Neural cell (in vitro differentiated cells): Measurements from ENCODE around the gene CLASP2. TPM values are rescaled to one million over a fixed set of nuclear protein-coding genes. Genes with fewer than 3 reads are reported as not detected.

Experiments used
- H2AFZ ChIP-seq: fragments of 200-600, 300-800 bp; sonication (generic), shearing (Covaris generic); 2 replicates; pipeline ENCODE4 v1.6.0; 2014; ENCODE audit warnings: low read depth, mild to moderate bottlenecking, antibody characterized with exemption, low read length, moderate library complexity
- H3F3A ChIP-seq: fragments of 200-600 bp; shearing (Covaris generic); 2 replicates; pipeline ENCODE4 v1.6.1; 2016; ENCODE audit warnings: mild to moderate bottlenecking, moderate library complexity, mixed read lengths, antibody characterized with exemption, low read length; ENCODE audit not compliant: insufficient read depth, poor library complexity, severe bottlenecking
- H3K27ac ChIP-seq: fragments of 200-600, 300-800 bp; sonication (generic), shearing (Covaris generic); 2 replicates; pipeline ENCODE4 v1.5.1; 2014; ENCODE audit warnings: mild to moderate bottlenecking, low read length, moderate library complexity
- H3K27me3 ChIP-seq: fragments of 300-800, 200-600 bp; sonication (generic), shearing (Covaris generic); 2 replicates; pipeline ENCODE4 v1.6.0; 2014; ENCODE audit warnings: mild to moderate bottlenecking, low read depth, low read length, moderate library complexity; ENCODE audit not compliant: insufficient read depth
- H3K36me3 ChIP-seq: fragments of 300-800, 200-600 bp; sonication (generic), shearing (Covaris generic); 2 replicates; pipeline ENCODE4 v1.5.1; 2014; ENCODE audit warnings: mild to moderate bottlenecking, antibody characterized with exemption, low read length, moderate library complexity; ENCODE audit not compliant: insufficient read depth
- H3K4me2 ChIP-seq: fragments of 300-800, 200-600 bp; sonication (generic), shearing (Covaris generic); 2 replicates; pipeline ENCODE4 v1.6.0; 2014; ENCODE audit warnings: mild to moderate bottlenecking, low read length
- H3K4me3 ChIP-seq: fragments of 300-800, 200-600 bp; sonication (generic), shearing (Covaris generic); 2 replicates; pipeline ENCODE4 v1.5.1; 2014; ENCODE audit warnings: mild to moderate bottlenecking, low read length, moderate library complexity
- H3K79me2 ChIP-seq: fragments of 200-600 bp; shearing (Covaris generic); replicated peaks from 2 replicates; pipeline ENCODE4 v1.6.0; 2014; ENCODE audit warnings: mild to moderate bottlenecking, low read length, moderate library complexity; ENCODE audit not compliant: insufficient read depth
- H3K9ac ChIP-seq: fragments of 300-800, 200-600 bp; sonication (generic), shearing (Covaris generic); 2 replicates; pipeline ENCODE4 v1.6.1; 2016; ENCODE audit warnings: mild to moderate bottlenecking, low read length, mixed read lengths
- H3K9me2 ChIP-seq: fragments of 200-600 bp; shearing (Covaris generic); 2 replicates; pipeline ENCODE4 v1.6.1; 2016; ENCODE audit warnings: mild to moderate bottlenecking, low read length, mixed read lengths; ENCODE audit not compliant: insufficient read depth
- H3K9me3 ChIP-seq: fragments of 200-600, 300-800 bp; sonication (generic), shearing (Covaris generic); 2 replicates; pipeline ENCODE4 v1.6.1; 2016; ENCODE audit warnings: mild to moderate bottlenecking, mixed run types, low read length, moderate library complexity, mixed read lengths
- H4K20me1 ChIP-seq: fragments of 200-600 bp; shearing (Covaris generic); 2 replicates; pipeline ENCODE4 v1.6.1; 2016; ENCODE audit warnings: mild to moderate bottlenecking, mixed run types; ENCODE audit not compliant: insufficient read depth
- CTCF ChIP-seq: fragments of 450-650 bp; IDR thresholded peaks from 2 replicates; pipeline ENCODE4 v1.5.1; 2014; ENCODE audit warnings: antibody characterized with exemption, mild to moderate bottlenecking, moderate library complexity; ENCODE audit not compliant: poor library complexity, severe bottlenecking
- EP300 ChIP-seq: fragments of 450-650 bp; conservative IDR thresholded peaks from 2 replicates; pipeline ENCODE4 v1.6.1; 2014; ENCODE audit warnings: antibody characterized with exemption, mild to moderate bottlenecking, moderate library complexity; ENCODE audit not compliant: poor library complexity, severe bottlenecking
- EZH2 ChIP-seq: fragments of 200-600, 300-800 bp; shearing (Covaris generic), sonication (generic); IDR thresholded peaks from 2 replicates; pipeline ENCODE4 v1.6.1; 2014; ENCODE audit warnings: antibody characterized with exemption, low read length, borderline replicate concordance, mild to moderate bottlenecking; ENCODE audit not compliant: insufficient read depth, poor library complexity, severe bottlenecking
- MXI1 ChIP-seq: fragments of 450-650 bp; conservative IDR thresholded peaks from 2 replicates; pipeline ENCODE4 v1.6.1; 2014; ENCODE audit warnings: antibody characterized with exemption, mild to moderate bottlenecking; ENCODE audit not compliant: poor library complexity, severe bottlenecking
- POLR2AphosphoS5 ChIP-seq: IDR thresholded peaks from 2 replicates; pipeline ENCODE4 v1.6.1; 2012
- RAD21 ChIP-seq: fragments of 450-650 bp; conservative IDR thresholded peaks from 2 replicates; pipeline ENCODE4 v1.6.1; 2014; ENCODE audit warnings: antibody characterized with exemption, mild to moderate bottlenecking, moderate library complexity
- REST ChIP-seq: IDR thresholded peaks from 2 replicates; pipeline ENCODE4 v1.6.1; 2012; ENCODE audit warnings: borderline replicate concordance
- SMC3 ChIP-seq: fragments of 450-650 bp; conservative IDR thresholded peaks from 2 replicates; pipeline ENCODE4 v1.6.1; 2014; ENCODE audit warnings: antibody characterized with exemption, mild to moderate bottlenecking, moderate library complexity; ENCODE audit not compliant: poor library complexity
- TAF1 ChIP-seq: IDR thresholded peaks from 2 replicates; pipeline ENCODE4 v1.6.1; 2012; ENCODE audit warnings: low read depth
- polyA plus RNA-seq: library from polyadenylated mRNA; depleted of rRNA; stranded (reverse); fragments of >200 nt; gene quantifications from 2 replicates; pipeline ENCODE4 v1.2.3, GENCODE V29; 2014

Gene CLASP2
- polyA plus RNA-seq, 1 donor from 2014 or later, result 938 TPM

GRCh38 chr3:33658621-33658990 lies 59.4 kb downstream of the CLASP2 start:
- Histone ChIP-seq H3K4me2 (peak overlapping the region; percentile 96), H3F3A (peaks cover 10% of the 10 kb centered on the region), H4K20me1 (no peaks in the 10 kb centered on the region), H2AFZ (peak overlapping the region; percentile 45), H3K9ac (peak overlapping the region; percentile 84), H3K9me2 (no peaks in the 10 kb centered on the region), H3K27me3 (no peaks in the 10 kb centered on the region), H3K4me3 (peak overlapping the region; percentile 71), H3K79me2 (peaks cover 49% of the 10 kb centered on the region), H3K27ac (peak overlapping the region; percentile 98), H3K9me3 (no peaks in the 10 kb centered on the region), H3K36me3 (no peaks in the 10 kb centered on the region)
- TF ChIP-seq CTCF, result peak; percentile 8
- no peak for TF ChIP-seq EZH2
- TF ChIP-seq REST, result no peak
- peak; percentile 23 for TF ChIP-seq RAD21
- no peak for TF ChIP-seq EP300
- TF ChIP-seq POLR2AphosphoS5, result no peak
- peak; percentile 32 for TF ChIP-seq SMC3
- TF ChIP-seq TAF1, result no peak
- TF ChIP-seq MXI1, result no peak

GRCh38 chr3:33658039-33658438 lies 60.0 kb downstream of the CLASP2 start:
- no peaks in the 10 kb centered on the region for H4K20me1 ChIP-seq
- peak overlapping the region; percentile 84 for H3K9ac ChIP-seq
- H3F3A ChIP-seq, result peaks cover 10% of the 10 kb centered on the region
- peaks cover 55% of the 10 kb centered on the region for H3K79me2 ChIP-seq
- peak overlapping the region; percentile 71 for H3K4me3 ChIP-seq
- peak overlapping the region; percentile 96 for H3K4me2 ChIP-seq
- H2AFZ ChIP-seq, result peak overlapping the region; percentile 45
- H3K27me3 ChIP-seq, result no peaks in the 10 kb centered on the region
- peak overlapping the region; percentile 98 for H3K27ac ChIP-seq
- TF ChIP-seq RAD21 (no peak), MXI1 (no peak), EZH2 (no peak), EP300 (no peak), REST (no peak), CTCF (no peak), TAF1 (no peak), SMC3 (no peak), POLR2AphosphoS5 (no peak)
- no peaks in the 10 kb centered on the region for H3K9me3 ChIP-seq
- H3K9me2 ChIP-seq, result no peaks in the 10 kb centered on the region
- no peaks in the 10 kb centered on the region for H3K36me3 ChIP-seq
